K562 (cell line): ENCODE measurements around the gene SMARCD2. TPM values are rescaled to one million over a fixed set of nuclear protein-coding genes. Genes with fewer than 3 reads are reported as not detected.

Experiments used
- BRF2 ChIP-seq: IDR thresholded peaks from 3 replicates; pipeline ENCODE4 v1.6.1; 2011; ENCODE audit warnings: borderline replicate concordance, mild to moderate bottlenecking; ENCODE audit not compliant: insufficient read length, insufficient read depth
- DDX20 ChIP-seq: fragments of 450-650 bp; IDR thresholded peaks from 2 replicates; pipeline ENCODE4 v1.6.1; 2016; ENCODE audit warnings: missing genetic modification characterization, low read depth, mild to moderate bottlenecking, missing compliant biosample characterization, moderate library complexity
- ELF4 ChIP-seq: fragments of 450-650 bp; formaldehyde crosslinking; IDR thresholded peaks from 2 replicates; pipeline ENCODE4 v1.4.0; 2022; ENCODE audit warnings: missing genetic modification characterization
- FOXA1 ChIP-seq: fragments of 450-650 bp; IDR thresholded peaks from 2 replicates; pipeline ENCODE4 v1.6.1; 2016; ENCODE audit warnings: mild to moderate bottlenecking, borderline replicate concordance
- FUS ChIP-seq: fragments of 200-400 bp; formaldehyde crosslinking; optimal IDR thresholded peaks from 2 replicates; pipeline ENCODE3; 2017; ENCODE audit warnings: low read depth, low read length
- HBP1 ChIP-seq: fragments of 450-650 bp; formaldehyde crosslinking; IDR thresholded peaks from 2 replicates; pipeline ENCODE4 v1.4.0; 2022; ENCODE audit warnings: missing genetic modification characterization
- HNRNPLL ChIP-seq: fragments of 200-400 bp; formaldehyde crosslinking; IDR thresholded peaks from 2 replicates; pipeline ENCODE4 v1.6.1; 2017; ENCODE audit warnings: low read length, low read depth, mild to moderate bottlenecking; ENCODE audit not compliant: poor library complexity, severe bottlenecking
- MEF2A ChIP-seq: IDR thresholded peaks from 2 replicates; pipeline ENCODE4 v1.6.1; 2011; ENCODE audit warnings: low read depth, mild to moderate bottlenecking, low read length, moderate library complexity; ENCODE audit not compliant: control insufficient read depth
- NCOA4 ChIP-seq: fragments of 450-650 bp; IDR thresholded peaks from 2 replicates; pipeline ENCODE4 v1.6.1; 2018; ENCODE audit warnings: mild to moderate bottlenecking; ENCODE audit not compliant: partially characterized antibody
- RBM25 ChIP-seq: fragments of 200-400 bp; formaldehyde crosslinking; IDR thresholded peaks from 2 replicates; pipeline ENCODE4 v1.6.1; 2018; ENCODE audit warnings: low read length, low read depth, moderate library complexity; ENCODE audit not compliant: severe bottlenecking
- SMARCA4 ChIP-seq: fragments of 450-650 bp; IDR thresholded peaks from 2 replicates; pipeline ENCODE4 v1.6.1; 2016
- SRSF9 ChIP-seq: fragments of 200-400 bp; formaldehyde crosslinking; IDR thresholded peaks from 2 replicates; pipeline ENCODE4 v1.6.1; 2017; ENCODE audit warnings: low read depth, low read length, borderline replicate concordance
- STAT6 ChIP-seq: sonication (generic); formaldehyde crosslinking; IDR thresholded peaks from 2 replicates; pipeline ENCODE4 v1.8.1; 2023; ENCODE audit warnings: mild to moderate bottlenecking, missing genetic modification reagents
- TAF1 ChIP-seq: IDR thresholded peaks from 2 replicates; pipeline ENCODE4 v1.6.1; 2011; ENCODE audit warnings: mild to moderate bottlenecking, low read length, moderate library complexity; ENCODE audit not compliant: insufficient read depth, control insufficient read depth, severe bottlenecking; ENCODE audit errors: extremely low read depth
- TBP ChIP-seq: optimal IDR thresholded peaks from 2 replicates; pipeline ENCODE3; 2011; ENCODE audit warnings: low read depth, low read length, improper control_type of control experiment
- THAP12 ChIP-seq: fragments of 250-450 bp; sonication (Bioruptor Pico); IDR thresholded peaks from 2 replicates; pipeline ENCODE4 v1.9.0; 2021; ENCODE audit warnings: mild to moderate bottlenecking, inconsistent platforms
- ZBTB26 ChIP-seq: fragments of 450-650 bp; formaldehyde crosslinking; IDR thresholded peaks from 2 replicates; pipeline ENCODE4 v1.4.0; 2022; ENCODE audit warnings: missing genetic modification characterization
- ZNF12 ChIP-seq: sonication (generic); formaldehyde crosslinking; IDR thresholded peaks from 2 replicates; pipeline ENCODE4 v1.4.0; 2020; ENCODE audit warnings: mild to moderate bottlenecking, missing genetic modification reagents
- polyA plus RNA-seq, 8 experiments: library from polyadenylated mRNA; depleted of rRNA in 4 of 8; stranded (reverse) in 5 of 8; unstranded in 3 of 8; fragments of >200 nt; fragmentation: Nextera tagmentation in 2 of 8; fragmentation: Illumina TruSeq in 1 of 8; extraction: Ambion mirVana in 2 of 8; extraction: Trizol in 1 of 8; gene quantifications; 2 replicates each; pipeline versions ENCODE4 v1.2.1 to v1.2.3, GENCODE V29; 2011 to 2014; ENCODE audit warnings: inconsistent platforms in 1 of 8, missing spikeins in 1 of 8
- total RNA-seq, 7 experiments: library from RNA; depleted of rRNA in 6 of 7; stranded (reverse); fragments of >200 nt in 6 of 7; fragmentation: Illumina TruSeq in 2 of 7; extraction: Trizol in 2 of 7; gene quantifications; 2 replicates each; pipeline versions ENCODE4 v1.2.1 to v1.2.3, GENCODE V29; 2011 to 2021; ENCODE audit warnings: low replicate concordance in 1 of 7

Gene SMARCD2
- total and polyA plus RNA-seq, 9 of the 15 experiments (the other 6 are each of a cell fraction or from before 2014, with no cell fraction given) = 1.7 to 114 (median 90.3) TPM

GRCh38 chr17:63827002-63827800, 15.3 kb downstream of the SMARCD2 start, which contains the start of the genes FTSJ3 and PSMC5 (continued):
- peak; percentile 75 for TF ChIP-seq HBP1 (CRISPR knock-in tag)
- TF ChIP-seq ZNF12 (CRISPR knock-in tag) = no peak
- no peak for TF ChIP-seq NCOA4
- TF ChIP-seq ELF4 (CRISPR knock-in tag) = 0 out of 2 replicates have a peak, but pooled peaks have one; percentile 10
- 0 out of 2 replicates have a peak, but pooled peaks have one; percentile 47 for TF ChIP-seq DDX20 (tag)
- TF ChIP-seq THAP12 (CRISPR knock-in tag) = 0 out of 2 replicates have a peak, but pooled peaks have one; percentile 19
- TF ChIP-seq STAT6 (CRISPR knock-in tag) = peak; percentile 69
- TF ChIP-seq SMARCA4 = no peak
- no peak for TF ChIP-seq FOXA1
- no peak for TF ChIP-seq BRF2
- peak; percentile 69 for TF ChIP-seq HNRNPLL
- peak; percentile 63 for TF ChIP-seq TBP
- TF ChIP-seq RBM25 = no peak
- TF ChIP-seq SRSF9 = no peak
- 0 out of 2 replicates have a peak, but pooled peaks have one; percentile 68 for TF ChIP-seq ZBTB26 (CRISPR knock-in tag)
- TF ChIP-seq MEF2A = no peak
- TF ChIP-seq TAF1 = peak; percentile 80
- TF ChIP-seq FUS = no peak
